Activated naive CD4-positive, alpha-beta T cell treated with anti-CD3 and anti-CD28 coated beads, Interleukin-2, amount 50 U/mL, for 72 hours (primary cell): Measurements from ENCODE around the gene B3GNT9. TPM values are rescaled to one million over a fixed set of nuclear protein-coding genes. Genes with fewer than 3 reads are reported as not detected.

Experiments
- total RNA-seq, 2 donors: library from RNA; stranded (reverse); gene quantifications; one replicate each; pipeline ENCODE4 v1.2.3, GENCODE V29; 2022

The B3GNT9 gene
- total RNA-seq, 2 donors from 2014 or later, result 3.2 to 4.7 TPM

Other genes with a start within 250 kb of the B3GNT9 start
- gene CDH16, start 232.1 kb downstream of the B3GNT9 start, total RNA-seq, result not detected
- 1 to 10 TPM in 1 of 2 donors, under 1 TPM in 1; 0.99 to 3.8 TPM for gene RRAD, start 225.5 kb downstream of the B3GNT9 start, total RNA-seq
- 100 to 1,000 TPM; 169 to 196 TPM for gene CIAO2B, start 216.6 kb downstream of the B3GNT9 start, total RNA-seq
- gene CES2, start 215.5 kb downstream of the B3GNT9 start, total RNA-seq, result 10 to 100 TPM; 26.2 to 29.8 TPM
- 1 to 10 TPM in 1 of 2 donors, under 1 TPM in 1; 0.73 to 6.8 TPM for gene CES3, start 189.7 kb downstream of the B3GNT9 start, total RNA-seq
- 10 to 100 TPM in 1 of 2 donors, 1 to 10 TPM in 1; 8.2 to 21.3 TPM for gene CES4A, start 162.4 kb downstream of the B3GNT9 start, total RNA-seq
- gene CBFB, start 121.8 kb downstream of the B3GNT9 start, total RNA-seq, result 100 to 1,000 TPM; 119 to 124 TPM
- gene PHAF1, start 41.1 kb downstream of the B3GNT9 start, total RNA-seq, result 10 to 100 TPM; 15.6 to 16.6 TPM
- gene TRADD, start 8.9 kb upstream of the B3GNT9 start, total RNA-seq, result 10 to 100 TPM; 15.7 to 43.5 TPM
- 10 to 100 TPM; 27.9 to 38.7 TPM for gene FBXL8, start 9.0 kb upstream of the B3GNT9 start, total RNA-seq
- 10 to 100 TPM; 26.0 to 58.8 TPM for gene HSF4, start 13.7 kb upstream of the B3GNT9 start, total RNA-seq
- 10 to 100 TPM in 1 of 2 donors, 1 to 10 TPM in 1; 9.2 to 43.4 TPM for gene NOL3, start 19.5 kb upstream of the B3GNT9 start, total RNA-seq
- gene MATCAP1, start 33.0 kb upstream of the B3GNT9 start, total RNA-seq, result 10 to 100 TPM; 26.3 to 63.5 TPM
- gene EXOC3L1, start 39.1 kb upstream of the B3GNT9 start, total RNA-seq, result under 1 TPM in 1 of 2 donors, not detected in 1; 0.36 TPM
- 100 to 1,000 TPM in 1 of 2 donors, 10 to 100 TPM in 1; 71.7 to 104 TPM for gene E2F4, start 41.2 kb upstream of the B3GNT9 start, total RNA-seq
- gene ELMO3, start 48.1 kb upstream of the B3GNT9 start, total RNA-seq, result 1 to 10 TPM; 4.0 to 7.0 TPM
- 10 to 100 TPM; 28.4 to 35.4 TPM for gene TMEM208, start 76.1 kb upstream of the B3GNT9 start, total RNA-seq
- 100 to 1,000 TPM; 104 to 133 TPM for gene FHOD1, start 96.5 kb upstream of the B3GNT9 start, total RNA-seq
- gene SLC9A5, start 98.0 kb upstream of the B3GNT9 start, total RNA-seq, result 10 to 100 TPM in 1 of 2 donors, 1 to 10 TPM in 1; 8.3 to 13.6 TPM
- gene PLEKHG4, start 128.5 kb upstream of the B3GNT9 start, total RNA-seq, result 10 to 100 TPM in 1 of 2 donors, 1 to 10 TPM in 1; 9.5 to 23.2 TPM
- 1 to 10 TPM in 1 of 2 donors, under 1 TPM in 1; 0.71 to 6.1 TPM for gene KCTD19, start 175.7 kb upstream of the B3GNT9 start, total RNA-seq
- 1 to 10 TPM in 1 of 2 donors, under 1 TPM in 1; 0.57 to 1.9 TPM for gene LRRC36, start 175.8 kb upstream of the B3GNT9 start, total RNA-seq
- gene TPPP3, start 242.5 kb upstream of the B3GNT9 start, total RNA-seq, result not detected